Amniotic epithelial cell (primary cell): ENCODE results near the gene BCL2L2.
"Not testable (repeated sequence)": the region's sequence is repeated elsewhere in the genome, so short reads cannot be mapped to it uniquely, and the experiment has no call there.

Experiments
- DNase-seq: peaks from one replicate; pipeline ENCODE4 v3.0.0-alpha.2; 2010; ENCODE audit warnings: low read depth

Gene BCL2L2

GRCh38 chr14:23306412-23307145, at the start of gene BCL2L2:
Gene BCL2L2 (plus strand): TSS chr14:23306833. CDS start chr14:23307768, 935 bp downstream.
- peak; percentile 89 for DNase-seq

- DNase-seq = no peak
Observed at GRCh38 chr14:23258256-23258655, 48.4 kb upstream of the BCL2L2 start.

- no peak for DNase-seq
Observed at GRCh38 chr14:23259426-23259825, 47.2 kb upstream of the BCL2L2 start.

- not testable (repeated sequence) for DNase-seq
Observed at GRCh38 chr14:23260849-23261248, 45.8 kb upstream of the BCL2L2 start.

- DNase-seq = no peak
Observed at GRCh38 chr14:23269193-23269592, 37.4 kb upstream of the BCL2L2 start.

GRCh38 chr14:23275412-23275811, 31.2 kb upstream of the BCL2L2 start:
- no peak for DNase-seq

- no peak for DNase-seq
Observed at GRCh38 chr14:23277189-23277588, 29.4 kb upstream of the BCL2L2 start.

- not testable (repeated sequence) for DNase-seq
Observed at GRCh38 chr14:23277928-23278327, 28.7 kb upstream of the BCL2L2 start.

- no peak for DNase-seq
Observed at GRCh38 chr14:23281247-23281646, 25.4 kb upstream of the BCL2L2 start.

GRCh38 chr14:23284654-23285529, 21.7 kb upstream of the BCL2L2 start:
- DNase-seq = peak; percentile 22

GRCh38 chr14:23285530-23286019, 21.1 kb upstream of the BCL2L2 start:
- no peak for DNase-seq

GRCh38 chr14:23286020-23286901, 20.4 kb upstream of the BCL2L2 start, which contains the start of gene HOMEZ:
Gene HOMEZ (minus strand): TSS chr14:23286132. CDS start chr14:23285952, 180 bp downstream.
- peak; percentile 98 for DNase-seq

- DNase-seq = peak; percentile 56
Observed at GRCh38 chr14:23286902-23287479, 19.6 kb upstream of the BCL2L2 start.

- DNase-seq = peak; percentile 44
Observed at GRCh38 chr14:23294734-23295561, 11.7 kb upstream of the BCL2L2 start.

GRCh38 chr14:23296012-23296777, 10.4 kb upstream of the BCL2L2 start:
- no peak for DNase-seq

- no peak for DNase-seq
Observed at GRCh38 chr14:23297096-23297495, 9.5 kb upstream of the BCL2L2 start.

GRCh38 chr14:23297611-23298277, 8.9 kb upstream of the BCL2L2 start:
- no peak for DNase-seq

- DNase-seq = peak; percentile 77
Observed at GRCh38 chr14:23299211-23299957, 7.2 kb upstream of the BCL2L2 start.
